ENCODE results near the gene DAGLA.

DAGLA gene

GRCh38 chr11:61731211-61731951 is 51.2 kb downstream of the DAGLA start:
- FAIRE-seq, result no peak

GRCh38 chr11:61731952-61732675 is 51.9 kb downstream of the DAGLA start:
- FAIRE-seq, result no peak

- FAIRE-seq, result no peak
Observed at GRCh38 chr11:61732705-61733104, 52.5 kb downstream of the DAGLA start.

- FAIRE-seq, result peak; percentile 87
Observed at GRCh38 chr11:61733120-61733978, 53.2 kb downstream of the DAGLA start.

- FAIRE-seq, result no peak
Observed at GRCh38 chr11:61734767-61735166, 54.6 kb downstream of the DAGLA start.

- FAIRE-seq, result no peak
Observed at GRCh38 chr11:61735391-61735790, 55.2 kb downstream of the DAGLA start.

- no peak for FAIRE-seq
Observed at GRCh38 chr11:61736310-61736709, 56.1 kb downstream of the DAGLA start.

GRCh38 chr11:61737131-61737530 is 56.9 kb downstream of the DAGLA start:
- no peak for FAIRE-seq

- FAIRE-seq, result no peak
Observed at GRCh38 chr11:61737636-61738386, 57.6 kb downstream of the DAGLA start.

GRCh38 chr11:61738776-61739175 is 58.6 kb downstream of the DAGLA start:
- no peak for FAIRE-seq

- FAIRE-seq, result no peak
Observed at GRCh38 chr11:61739413-61739812, 59.2 kb downstream of the DAGLA start.

- no peak for FAIRE-seq
Observed at GRCh38 chr11:61739966-61740365, 59.8 kb downstream of the DAGLA start.

- no peak for FAIRE-seq
Observed at GRCh38 chr11:61742391-61742790, 62.2 kb downstream of the DAGLA start.

- FAIRE-seq, result no peak
Observed at GRCh38 chr11:61743486-61744095, 63.4 kb downstream of the DAGLA start.

GRCh38 chr11:61744181-61744580 is 64.0 kb downstream of the DAGLA start:
- no peak for FAIRE-seq

- FAIRE-seq, result no peak
Observed at GRCh38 chr11:61744609-61745156, 64.5 kb downstream of the DAGLA start.

- no peak for FAIRE-seq
Observed at GRCh38 chr11:61745781-61746441, 65.7 kb downstream of the DAGLA start.

- FAIRE-seq, result no peak
Observed at GRCh38 chr11:61746442-61747191, 66.4 kb downstream of the DAGLA start.

GRCh38 chr11:61747192-61747966 is 67.2 kb downstream of the DAGLA start:
- FAIRE-seq, result no peak

- FAIRE-seq, result no peak
Observed at GRCh38 chr11:61747967-61748285, 67.7 kb downstream of the DAGLA start.

All from G401.6 (cell line).